ENCODE results near the gene CSAG3.
A peak's percentile ranks its signal among the peaks of the same experiment; 100 is the strongest.
"Not testable (repeated sequence)": the region's sequence is repeated elsewhere in the genome, so short reads cannot be mapped to it uniquely, and the experiment has no call there.

The CSAG3 gene

GRCh38 chrX:152758918-152759317 is at the start of gene CSAG3:
CSAG3 (plus strand) TSS chrX:152759218.
- not testable (repeated sequence) for ATAC-seq

GRCh38 chrX:152713195-152713594 is 45.8 kb upstream of the CSAG3 start:
- not testable (repeated sequence) for ATAC-seq

- ATAC-seq, result peak; percentile 92
These were observed 44.9 kb upstream of the CSAG3 start, which contains the start of gene MAGEA2B for GRCh38 chrX:152713815-152714787. MAGEA2B (plus strand) TSS chrX:152714628; CDS start chrX:152717107, 2,479 bp downstream.

GRCh38 chrX:152725409-152725808 is 33.6 kb upstream of the CSAG3 start:
- no peak for ATAC-seq
- no peak for TF ChIP-seq ZNF70 (CRISPR knock-in tag; IDR thresholded peaks at IDR 0.05)
- TF ChIP-seq ARNTL (CRISPR knock-in tag; IDR thresholded peaks at IDR 0.05; ENCODE audit: borderline replicate concordance, low read depth), result no peak
- TF ChIP-seq CREB5 (CRISPR knock-in tag; IDR thresholded peaks at IDR 0.05; ENCODE audit: low read depth), result no peak

GRCh38 chrX:152733261-152733975 is 25.6 kb upstream of the CSAG3 start, which contains the start of the genes CSAG1 and MAGEA12:
CSAG1 (minus strand) TSS chrX:152733721; CDS start chrX:152732460, 1,261 bp downstream.
MAGEA12 (plus strand) TSS chrX:152733757; CDS start chrX:152736162, 2,405 bp downstream.
- TF ChIP-seq TCF4 (CRISPR knock-in tag; IDR thresholded peaks at IDR 0.05; ENCODE audit: borderline replicate concordance) (no peak), BACH2 (CRISPR knock-in tag; IDR thresholded peaks at IDR 0.05; ENCODE audit: borderline replicate concordance) (no peak), RARB (CRISPR knock-in tag; IDR thresholded peaks at IDR 0.05) (no peak), TOX (CRISPR knock-in tag; IDR thresholded peaks at IDR 0.05; ENCODE audit: borderline replicate concordance) (no peak), ZFP30 (CRISPR knock-in tag; IDR thresholded peaks at IDR 0.05) (no peak), ESRRG (CRISPR knock-in tag; IDR thresholded peaks at IDR 0.05) (no peak), CSRNP3 (CRISPR knock-in tag; IDR thresholded peaks at IDR 0.05) (no peak), ZNF565 (CRISPR knock-in tag; conservative IDR thresholded peaks at IDR 0.05; ENCODE audit: low read depth) (no peak), GLIS3 (CRISPR knock-in tag; IDR thresholded peaks at IDR 0.05) (no peak), CREB5 (CRISPR knock-in tag; IDR thresholded peaks at IDR 0.05; ENCODE audit: low read depth) (no peak), ZNF8 (CRISPR knock-in tag; IDR thresholded peaks at IDR 0.05) (no peak), CSDC2 (CRISPR knock-in tag; IDR thresholded peaks at IDR 0.05) (no peak), POU6F1 (CRISPR knock-in tag; IDR thresholded peaks at IDR 0.05; ENCODE audit: borderline replicate concordance, low read depth) (no peak), ZFP3 (CRISPR knock-in tag; IDR thresholded peaks at IDR 0.05) (no peak), ZC3H10 (CRISPR knock-in tag; IDR thresholded peaks at IDR 0.05) (no peak), OSR1 (CRISPR knock-in tag; IDR thresholded peaks at IDR 0.05) (no peak)
- peak; percentile 96 for ATAC-seq

GRCh38 chrX:152734143-152734858 is 24.7 kb upstream of the CSAG3 start:
- ATAC-seq, result not testable (repeated sequence)

Measured in SK-N-SH treated with all-trans-retinoic acid at 6 μM for 48 hours (cell line).